Activated CD4-positive, CD25-positive, alpha-beta regulatory T cell treated with anti-CD3 and anti-CD28 coated beads, Interleukin-2, amount 50 U/mL, for 72 hours (primary cell): Measurements from ENCODE around the gene RNF212.

ENCODE experiments used
- DNase-seq: peaks from one replicate; pipeline ENCODE4 v3.0.0; 2021

Gene RNF212

GRCh38 chr4:1087371-1087770 is 26.0 kb downstream of the RNF212 start:
- no peak for DNase-seq

DNA sequence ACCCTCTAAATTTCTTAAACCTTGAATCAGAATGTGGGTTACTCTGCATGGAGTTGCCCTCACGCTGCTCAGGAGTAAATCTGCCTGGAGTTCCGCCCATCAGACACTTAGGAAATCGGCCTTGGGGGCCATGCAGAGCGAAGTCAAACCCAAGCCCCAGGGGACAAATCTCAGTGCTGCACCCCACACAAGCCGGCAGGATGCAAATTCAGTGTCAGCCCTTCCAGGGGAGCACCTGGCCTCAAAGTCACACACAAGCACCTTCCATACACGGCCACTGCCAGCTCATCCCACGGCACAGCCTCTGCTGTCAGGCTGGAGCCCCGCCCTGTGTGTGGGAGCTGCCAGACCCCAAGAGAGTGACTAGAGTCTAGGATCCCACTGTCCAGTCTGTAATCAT is 27.4 kb downstream of the RNF212 start:
- DNase-seq, result no peak

- no peak for DNase-seq
Observed at GRCh38 chr4:1085404-1085799, 28.0 kb downstream of the RNF212 start.

DNA sequence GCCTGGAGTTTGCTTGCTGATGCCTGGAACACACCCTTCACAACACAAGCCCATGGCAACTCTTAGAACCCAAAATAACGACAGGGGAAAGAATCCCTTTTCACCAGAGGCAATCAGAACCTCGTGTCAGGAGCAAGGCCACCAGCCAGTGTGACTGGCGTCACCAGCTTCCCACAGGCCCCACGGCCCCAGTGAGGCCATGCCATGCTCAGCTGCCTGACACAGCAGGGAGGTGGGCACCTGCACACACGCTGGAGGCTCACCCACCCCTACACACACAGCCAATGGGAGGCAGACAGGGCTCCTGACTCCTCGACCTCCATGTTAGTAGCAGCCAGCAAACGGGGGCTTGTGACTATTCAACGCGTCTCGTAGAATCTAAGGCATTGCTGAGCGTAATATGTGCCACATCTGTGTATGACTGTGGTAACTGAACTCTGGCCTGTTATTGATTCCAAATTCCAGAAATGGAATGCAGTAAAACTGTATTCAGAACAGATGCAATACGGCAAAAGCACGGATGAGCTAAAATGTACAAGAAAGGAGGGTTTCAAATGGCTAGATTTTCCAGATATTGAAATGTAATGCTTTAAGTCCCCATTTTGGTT is 28.5 kb downstream of the RNF212 start:
- DNase-seq, result no peak

- DNase-seq, result no peak
Observed at GRCh38 chr4:1084394-1084793, 29.0 kb downstream of the RNF212 start.

DNA sequence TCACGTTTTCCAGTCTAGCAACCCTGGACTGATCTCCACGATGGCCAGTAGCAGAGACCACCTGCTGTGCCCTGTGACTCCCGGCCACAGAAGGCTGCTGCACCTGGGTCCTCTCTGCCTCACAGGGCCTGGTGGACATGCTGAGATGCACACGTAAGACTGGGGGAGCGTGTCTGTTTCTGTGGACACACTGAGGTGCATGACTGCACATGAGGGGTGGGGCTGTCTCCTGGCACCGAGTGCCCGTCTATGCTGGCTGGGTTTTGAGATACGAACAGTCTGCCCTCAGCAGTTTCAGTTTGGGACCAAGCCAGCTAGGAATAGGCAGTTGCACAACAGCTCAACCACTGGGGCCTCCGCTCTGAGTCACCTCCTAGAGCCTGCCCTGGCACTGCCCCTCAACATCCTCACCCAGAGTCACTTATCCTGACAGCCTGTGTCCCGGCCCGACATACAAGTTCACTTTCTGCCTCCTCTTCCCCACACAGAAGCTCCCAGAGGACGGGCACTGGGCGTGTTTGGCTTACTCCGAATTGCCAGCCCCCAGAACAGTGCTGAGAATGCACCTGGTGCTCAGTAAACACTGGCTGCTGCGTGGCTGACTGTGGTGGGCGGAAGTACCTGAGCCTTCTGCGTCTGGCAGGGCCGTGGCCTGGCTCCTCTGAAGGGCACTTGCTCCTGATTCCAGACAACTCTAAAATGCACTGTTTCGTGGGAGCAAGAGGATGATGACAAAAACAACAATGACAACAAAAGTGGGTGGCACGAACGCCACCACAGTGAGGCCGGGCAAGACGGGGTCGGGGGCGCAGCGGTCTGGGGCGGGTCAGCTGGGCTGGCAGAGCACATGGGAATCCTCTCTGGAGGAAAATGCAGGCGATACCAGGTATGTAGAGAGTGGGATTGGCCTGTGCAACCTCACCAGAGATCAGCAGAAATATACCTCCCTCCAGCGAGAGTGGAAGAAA is 30.9 kb downstream of the RNF212 start:
- DNase-seq, result no peak

- DNase-seq, result no peak
Observed at GRCh38 chr4:1081689-1082040, 31.7 kb downstream of the RNF212 start.

- no peak for DNase-seq
Observed at GRCh38 chr4:1080961-1081688, 32.2 kb downstream of the RNF212 start.

GRCh38 chr4:1080432-1080831 is 32.9 kb downstream of the RNF212 start:
- DNase-seq, result no peak

GRCh38 chr4:1079711-1080265 is 33.6 kb downstream of the RNF212 start:
- DNase-seq, result no peak

GRCh38 chr4:1078490-1078889 is 34.9 kb downstream of the RNF212 start:
- DNase-seq, result no peak

DNA sequence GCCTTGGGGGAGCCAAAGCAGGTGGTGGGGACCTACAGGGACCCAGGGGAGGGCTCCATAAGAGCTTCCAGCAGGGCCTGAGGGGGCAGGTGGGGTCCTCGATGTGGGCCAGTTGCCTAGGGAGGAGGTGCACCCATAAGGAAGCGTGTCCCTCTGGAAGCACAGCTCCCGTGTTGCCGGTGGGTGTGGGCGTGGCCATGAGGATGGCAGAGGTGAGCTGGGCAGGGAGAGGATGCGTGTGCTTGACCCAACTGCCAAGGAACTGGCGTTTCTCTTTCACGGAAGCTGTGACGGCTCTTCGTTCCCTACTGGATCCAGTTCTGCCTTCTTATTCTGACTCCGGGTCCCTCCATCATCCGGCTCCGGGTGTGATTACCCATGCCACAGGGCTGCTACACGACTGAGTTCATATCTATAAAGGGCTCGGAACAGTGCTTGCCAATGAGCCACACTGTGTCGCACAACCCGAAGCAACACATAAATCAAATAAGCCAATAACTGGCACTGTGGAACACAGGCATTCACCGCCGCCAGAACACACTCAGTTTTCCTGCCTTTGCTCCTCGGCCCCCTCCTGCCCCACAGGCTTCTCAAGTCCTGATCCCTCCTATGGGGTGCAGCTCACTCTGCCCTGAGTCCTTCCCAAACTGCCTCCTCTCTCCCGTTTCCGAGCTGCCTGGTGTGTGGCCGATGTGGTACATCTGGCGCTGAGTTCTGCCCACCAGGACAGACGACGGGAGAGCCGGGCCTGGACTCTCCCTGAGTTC is 35.5 kb downstream of the RNF212 start:
- DNase-seq, result no peak

GRCh38 chr4:1075809-1076699 is 37.3 kb downstream of the RNF212 start:
- DNase-seq, result no peak

GRCh38 chr4:1075225-1075624 is 38.1 kb downstream of the RNF212 start:
- no peak for DNase-seq

- no peak for DNase-seq
Observed at GRCh38 chr4:1074077-1074476, 39.3 kb downstream of the RNF212 start.

- no peak for DNase-seq
Observed at GRCh38 chr4:1072830-1073446, 40.4 kb downstream of the RNF212 start.

DNA sequence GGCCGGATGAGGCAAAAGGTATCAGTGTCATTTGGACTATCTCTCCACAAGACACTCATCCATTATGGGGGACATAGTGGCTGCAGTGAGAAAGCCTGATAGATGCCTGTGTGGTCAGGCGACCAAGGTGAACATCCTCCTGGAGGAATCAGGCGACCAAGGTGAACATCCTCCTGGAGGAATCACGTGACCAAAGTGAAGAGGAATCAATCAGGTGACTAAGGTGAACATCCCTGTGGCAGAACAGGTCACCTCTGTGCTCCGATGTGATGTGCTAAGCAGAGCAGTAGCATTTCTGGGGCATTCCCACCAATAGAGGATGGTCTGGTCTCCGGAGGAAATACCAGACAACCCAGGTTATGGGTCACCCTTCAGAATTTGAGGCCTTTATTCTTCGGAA is 44.0 kb downstream of the RNF212 start:
- DNase-seq, result no peak

DNA sequence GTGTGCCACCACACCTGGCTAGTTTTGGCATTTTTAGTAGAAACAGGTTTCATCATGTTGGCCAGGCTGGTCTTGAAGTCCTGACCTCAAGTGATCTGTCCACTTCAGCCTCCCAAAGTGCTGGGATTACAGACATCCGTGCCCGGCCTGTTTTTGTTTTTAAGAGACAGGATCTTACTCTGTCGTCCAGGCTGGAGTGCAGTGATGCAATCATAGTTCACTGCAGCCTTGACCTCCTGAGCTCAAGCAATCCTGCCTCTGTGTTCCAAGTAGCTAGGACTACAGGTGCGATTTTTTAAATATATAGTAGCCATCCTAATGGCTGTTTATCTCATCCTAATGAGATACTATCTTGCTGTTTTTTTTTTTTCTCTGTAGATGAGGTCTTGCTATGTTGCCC is 47.6 kb downstream of the RNF212 start:
- DNase-seq, result no peak

- DNase-seq, result no peak
Observed at GRCh38 chr4:1062419-1062818, 50.9 kb downstream of the RNF212 start.

GRCh38 chr4:1061760-1062159 is 51.6 kb downstream of the RNF212 start:
- no peak for DNase-seq

GRCh38 chr4:1061056-1061700 is 52.2 kb downstream of the RNF212 start:
- no peak for DNase-seq
